OCI-M1 (cell line): Measurements from ENCODE around the gene NFRKB.
A peak's percentile ranks its signal among the peaks of the same experiment; 100 is the strongest.

ENCODE experiments used
- DNase-seq: peaks from one replicate; lab custom pipeline; 2025; lab: John Stamatoyannopoulos, UW

The NFRKB gene

GRCh38 chr11:129895126-129896041 lies at the start of gene NFRKB:
Gene NFRKB (minus strand): TSS chr11:129895578. CDS start chr11:129892849, 2,729 bp downstream.
- DNase-seq, result peak; percentile 93

- DNase-seq, result no peak
Observed at GRCh38 chr11:129944696-129945095, 49.3 kb upstream of the NFRKB start.

- peak; percentile 20 for DNase-seq
Observed at GRCh38 chr11:129943036-129943435, 47.7 kb upstream of the NFRKB start.

- no peak for DNase-seq
Observed at GRCh38 chr11:129939510-129939909, 44.1 kb upstream of the NFRKB start.

GRCh38 chr11:129938764-129939163 lies 43.4 kb upstream of the NFRKB start:
- DNase-seq, result no peak

- no peak for DNase-seq
Observed at GRCh38 chr11:129937592-129938238, 42.3 kb upstream of the NFRKB start.

- no peak for DNase-seq
Observed at GRCh38 chr11:129935723-129936122, 40.3 kb upstream of the NFRKB start.

GRCh38 chr11:129933891-129934290 lies 38.5 kb upstream of the NFRKB start:
- no peak for DNase-seq

GRCh38 chr11:129933262-129933661 lies 37.9 kb upstream of the NFRKB start:
- DNase-seq, result no peak

- no peak for DNase-seq
Observed at GRCh38 chr11:129932381-129933067, 37.1 kb upstream of the NFRKB start.

- DNase-seq, result no peak
Observed at GRCh38 chr11:129930743-129931142, 35.4 kb upstream of the NFRKB start.

GRCh38 chr11:129930296-129930695 lies 34.9 kb upstream of the NFRKB start:
- DNase-seq, result no peak

GRCh38 chr11:129929721-129930120 lies 34.3 kb upstream of the NFRKB start:
- DNase-seq, result no peak

- DNase-seq, result no peak
Observed at GRCh38 chr11:129928923-129929692, 33.7 kb upstream of the NFRKB start.

- DNase-seq, result no peak
Observed at GRCh38 chr11:129922674-129923073, 27.3 kb upstream of the NFRKB start.

- no peak for DNase-seq
Observed at GRCh38 chr11:129918361-129918760, 23.0 kb upstream of the NFRKB start.

GRCh38 chr11:129917231-129917630 lies 21.9 kb upstream of the NFRKB start:
- DNase-seq, result no peak

- no peak for DNase-seq
Observed at GRCh38 chr11:129911298-129911697, 15.9 kb upstream of the NFRKB start.

GRCh38 chr11:129910360-129910759 lies 15.0 kb upstream of the NFRKB start:
- DNase-seq, result no peak

- DNase-seq, result no peak
Observed at GRCh38 chr11:129905402-129905801, 10.0 kb upstream of the NFRKB start.

GRCh38 chr11:129896062-129896461 lies 684 bp upstream of the NFRKB start:
- DNase-seq, result peak; percentile 72
